OCI-LY1 (cell line): ENCODE measurements around the gene MAGI2.

ENCODE experiments used
- H2AFZ ChIP-seq: fragments of 200-600 bp; sonication (generic), shearing (Covaris generic); 2 replicates; pipeline ENCODE4 v1.6.0; 2014; ENCODE audit warnings: antibody characterized with exemption, mild to moderate bottlenecking, low read length
- H3F3A ChIP-seq: fragments of 200-600 bp; sonication (generic), shearing (Covaris generic); 2 replicates; pipeline ENCODE4 v1.6.0; 2014; ENCODE audit warnings: mild to moderate bottlenecking, antibody characterized with exemption, low read length, moderate library complexity; ENCODE audit not compliant: insufficient read depth
- H3K27ac ChIP-seq: fragments of 200-600 bp; sonication (generic); 2 replicates; pipeline ENCODE4 v1.5.1; 2014; ENCODE audit warnings: low read length, mixed run types, mild to moderate bottlenecking, low read depth; ENCODE audit not compliant: poor library complexity, severe bottlenecking
- H3K27me3 ChIP-seq: fragments of 200-600 bp; sonication (generic); 2 replicates; pipeline ENCODE4 v1.6.0; 2014; ENCODE audit warnings: antibody characterized with exemption, mild to moderate bottlenecking, low read length, moderate library complexity; ENCODE audit not compliant: insufficient read depth
- H3K36me3 ChIP-seq: fragments of 200-600 bp; sonication (generic); 2 replicates; pipeline ENCODE4 v1.6.1; 2014; ENCODE audit warnings: mild to moderate bottlenecking, antibody characterized with exemption, low read length, moderate library complexity, mixed read lengths; ENCODE audit not compliant: insufficient read depth
- H3K4me1 ChIP-seq: fragments of 200-600 bp; sonication (generic); 2 replicates; pipeline ENCODE4 v1.5.1; 2014; ENCODE audit warnings: mild to moderate bottlenecking, low read length, moderate library complexity; ENCODE audit not compliant: insufficient read depth, severe bottlenecking
- H3K4me2 ChIP-seq: fragments of 200-600 bp; sonication (generic), shearing (Covaris generic); 2 replicates; pipeline ENCODE4 v1.6.1; 2014; ENCODE audit warnings: low read length
- H3K4me3 ChIP-seq: fragments of 200-600 bp; sonication (generic); 2 replicates; pipeline ENCODE4 v1.5.1; 2014; ENCODE audit warnings: low read length, low read depth, mild to moderate bottlenecking, mixed read lengths; ENCODE audit not compliant: poor library complexity, severe bottlenecking
- H3K79me2 ChIP-seq: fragments of 200-600 bp; shearing (Covaris generic); 2 replicates; pipeline ENCODE4 v1.6.1; 2016; ENCODE audit warnings: mixed run types, low read length, mixed read lengths; ENCODE audit not compliant: insufficient read depth
- H3K9ac ChIP-seq: fragments of 200-600 bp; sonication (generic), shearing (Covaris generic); 2 replicates; pipeline ENCODE4 v1.6.1; 2014; ENCODE audit warnings: mild to moderate bottlenecking, low read length, mixed read lengths
- H3K9me2 ChIP-seq: fragments of 200-600 bp; sonication (generic), shearing (Covaris generic); 2 replicates; pipeline ENCODE4 v1.6.1; 2014; ENCODE audit warnings: low read depth, mild to moderate bottlenecking, low read length, mixed read lengths
- H3K9me3 ChIP-seq: fragments of 200-600 bp; shearing (Covaris generic); 2 replicates; pipeline ENCODE4 v1.6.1; 2014; ENCODE audit warnings: low read length, mixed read lengths
- H4K20me1 ChIP-seq: fragments of 200-600 bp; sonication (generic), shearing (Covaris generic); 2 replicates; pipeline ENCODE4 v1.6.0; 2016; ENCODE audit warnings: mild to moderate bottlenecking, low read length; ENCODE audit not compliant: insufficient read depth
- CTCF ChIP-seq: fragments of 200-600 bp; sonication (generic), shearing (Covaris generic); IDR thresholded peaks from 2 replicates; pipeline ENCODE4 v1.5.1; 2017; ENCODE audit warnings: mild to moderate bottlenecking, antibody characterized with exemption, low read length, moderate library complexity, mixed read lengths
- EZH2 ChIP-seq: fragments of 200-600 bp; sonication (generic), shearing (Covaris generic); IDR thresholded peaks from 2 replicates; pipeline ENCODE4 v1.8.0; 2017; ENCODE audit warnings: borderline replicate concordance, mixed run types, mild to moderate bottlenecking, antibody characterized with exemption, low read length, moderate library complexity, mixed read lengths

MAGI2 gene

GRCh38 chr7:78742694-78743093, 710.8 kb downstream of the MAGI2 start:
- Histone ChIP-seq H4K20me1 (no peaks in the 10 kb centered on the region), H3K9me2 (no peaks in the 10 kb centered on the region), H2AFZ (no peak overlapping the region), H3F3A (no peaks in the 10 kb centered on the region), H3K4me1 (no peaks in the 10 kb centered on the region), H3K79me2 (no peaks in the 10 kb centered on the region), H3K36me3 (no peaks in the 10 kb centered on the region), H3K4me2 (no peak overlapping the region), H3K4me3 (no peak overlapping the region), H3K27me3 (no peaks in the 10 kb centered on the region), H3K9me3 (no peaks in the 10 kb centered on the region), H3K9ac (no peak overlapping the region), H3K27ac (no peak overlapping the region)
- TF ChIP-seq EZH2 (no peak), CTCF (no peak)

GRCh38 chr7:78736548-78736947, 716.9 kb downstream of the MAGI2 start:
- H3K79me2 ChIP-seq = no peaks in the 10 kb centered on the region

GRCh38 chr7:78734626-78735025, 718.8 kb downstream of the MAGI2 start:
- TF ChIP-seq EZH2 (no peak), CTCF (no peak)

More at GRCh38 chr7:78736548-78736947, 716.9 kb downstream of the MAGI2 start:
- Histone ChIP-seq H4K20me1 (no peaks in the 10 kb centered on the region), H2AFZ (no peak overlapping the region), H3F3A (no peaks in the 10 kb centered on the region), H3K4me2 (no peak overlapping the region), H3K4me3 (no peak overlapping the region), H3K36me3 (no peaks in the 10 kb centered on the region), H3K9me2 (no peaks in the 10 kb centered on the region), H3K27ac (no peak overlapping the region), H3K9ac (no peak overlapping the region), H3K9me3 (no peaks in the 10 kb centered on the region), H3K27me3 (no peaks in the 10 kb centered on the region), H3K4me1 (no peaks in the 10 kb centered on the region)
- TF ChIP-seq EZH2 (no peak), CTCF (no peak)

More at GRCh38 chr7:78734626-78735025, 718.8 kb downstream of the MAGI2 start:
- H3K27ac ChIP-seq = no peak overlapping the region
- no peaks in the 10 kb centered on the region for H3K36me3 ChIP-seq
- no peaks in the 10 kb centered on the region for H4K20me1 ChIP-seq
- no peak overlapping the region for H3K9ac ChIP-seq
- no peaks in the 10 kb centered on the region for H3F3A ChIP-seq
- H3K9me2 ChIP-seq = no peaks in the 10 kb centered on the region
- no peaks in the 10 kb centered on the region for H3K27me3 ChIP-seq
- H3K4me3 ChIP-seq = no peak overlapping the region
- H3K4me2 ChIP-seq = no peak overlapping the region
- H2AFZ ChIP-seq = no peak overlapping the region
- no peaks in the 10 kb centered on the region for H3K79me2 ChIP-seq
- no peaks in the 10 kb centered on the region for H3K9me3 ChIP-seq
- H3K4me1 ChIP-seq = no peaks in the 10 kb centered on the region
